Hepatocyte (in vitro differentiated cells): ENCODE measurements around the gene OSMR. TPM values are rescaled to one million over a fixed set of nuclear protein-coding genes. Genes with fewer than 3 reads are reported as not detected.

Source experiments
- DNase-seq: peaks from one replicate; pipeline ENCODE4 v3.0.0-alpha.2; 2016; ENCODE audit warnings: low spot score
- H2AFZ ChIP-seq: fragments of 200-600 bp; sonication (generic); 2 replicates; pipeline ENCODE4 v1.6.0; 2016; ENCODE audit warnings: antibody characterized with exemption, mild to moderate bottlenecking
- H3K27ac ChIP-seq: fragments of 200-600 bp; sonication (generic); 2 replicates; pipeline ENCODE4 v1.5.1; 2016; ENCODE audit warnings: mild to moderate bottlenecking
- H3K27me3 ChIP-seq: fragments of 200-600 bp; sonication (generic); 2 replicates; pipeline ENCODE4 v1.6.1; 2016
- H3K36me3 ChIP-seq: fragments of 200-600 bp; sonication (generic); replicated peaks from 2 replicates; pipeline ENCODE4 v1.5.1; 2016; ENCODE audit warnings: low read depth; ENCODE audit not compliant: insufficient read depth
- H3K4me1 ChIP-seq: fragments of 200-600 bp; sonication (generic); 2 replicates; pipeline ENCODE4 v1.5.1; 2016; ENCODE audit warnings: mild to moderate bottlenecking, moderate library complexity; ENCODE audit not compliant: insufficient read depth
- H3K4me2 ChIP-seq: fragments of 200-600 bp; sonication (generic); 2 replicates; pipeline ENCODE4 v1.6.0; 2016
- H3K4me3 ChIP-seq: fragments of 200-600 bp; sonication (generic); 2 replicates; pipeline ENCODE4 v1.5.1; 2016; ENCODE audit warnings: mild to moderate bottlenecking
- H3K79me2 ChIP-seq: fragments of 200-600 bp; sonication (generic); 2 replicates; pipeline ENCODE4 v1.6.0; 2017; ENCODE audit warnings: mild to moderate bottlenecking
- H3K9me2 ChIP-seq: fragments of 200-600 bp; sonication (generic); replicated peaks from 2 replicates; pipeline ENCODE4 v1.6.0; 2017; ENCODE audit warnings: mild to moderate bottlenecking; ENCODE audit not compliant: insufficient read depth
- H3K9me3 ChIP-seq: fragments of 200-600 bp; sonication (generic); 2 replicates; pipeline ENCODE4 v1.5.1; 2016; ENCODE audit warnings: low read depth, mild to moderate bottlenecking
- H4K20me1 ChIP-seq: fragments of 200-600 bp; sonication (generic); 2 replicates; pipeline ENCODE4 v1.6.0; 2016; ENCODE audit warnings: mild to moderate bottlenecking; ENCODE audit not compliant: insufficient read depth, poor library complexity, severe bottlenecking
- CTCF ChIP-seq: fragments of 200-600 bp; sonication (generic); IDR thresholded peaks from 2 replicates; pipeline ENCODE4 v1.5.1; 2016; ENCODE audit warnings: antibody characterized with exemption, mild to moderate bottlenecking; ENCODE audit not compliant: poor library complexity
- EZH2 ChIP-seq: fragments of 200-600 bp; sonication (generic); IDR thresholded peaks from 2 replicates; pipeline ENCODE4 v1.6.1; 2016; ENCODE audit warnings: antibody characterized with exemption, mild to moderate bottlenecking, borderline replicate concordance
- EZH2phosphoT487 ChIP-seq: fragments of 200-600 bp; sonication (generic); IDR thresholded peaks from one replicate; pipeline ENCODE4 v1.6.1; 2018; ENCODE audit warnings: antibody characterized with exemption, mild to moderate bottlenecking, low read depth, moderate library complexity; ENCODE audit not compliant: unreplicated experiment, severe bottlenecking
- WGBS: methylation state at CpG from one replicate; pipeline ENCODE4 v1.1.6; 2016; ENCODE audit warnings: low lambda C conversion rate; ENCODE audit errors: missing lambda C conversion rate; 5-methylcytosine and 5-hydroxymethylcytosine counted together
- polyA plus RNA-seq: library from polyadenylated mRNA; unstranded; fragments of >200 nt; fragmentation: Nextera tagmentation; extraction: Ambion mirVana; gene quantifications from 2 replicates; pipeline ENCODE4 v1.2.1, GENCODE V29; 2016
- total RNA-seq: library from RNA; depleted of rRNA; stranded (reverse); fragments of >200 nt; gene quantifications from 2 replicates; pipeline ENCODE4 v1.2.3, GENCODE V29; 2014

OSMR gene
- total RNA-seq (17.6 and 19.4 TPM in 2 replicates), polyA plus RNA-seq (13.2 and 15.1 TPM in 2 replicates)

- H3K9me3 ChIP-seq: no peaks in the 10 kb centered on the region
- H3K4me3 ChIP-seq: peak within 1 kb of the TSS; percentile 96
- TF ChIP-seq CTCF: no peak
- TF ChIP-seq EZH2phosphoT487: no peak
- TF ChIP-seq EZH2: no peak
- peaks cover 37% of the 10 kb centered on the region for H3K79me2 ChIP-seq
- H3K27me3 ChIP-seq: peaks cover 18% of the 10 kb centered on the region
- peak within 1 kb of the TSS; percentile 93 for H2AFZ ChIP-seq
- no peaks in the 10 kb centered on the region for H3K36me3 ChIP-seq
- no peaks in the 10 kb centered on the region for H4K20me1 ChIP-seq
- H3K9me2 ChIP-seq: no peaks in the 10 kb centered on the region
- H3K27ac ChIP-seq: peak within 1 kb of the TSS; percentile 94
- 2% methylated on average over 78 of the region's 89 CpGs for WGBS
- H3K4me1 ChIP-seq: no peaks in the 10 kb centered on the region
- DNase-seq: peak; percentile 89
- peak within 1 kb of the TSS; percentile 85 for H3K4me2 ChIP-seq
Observed at GRCh38 chr5:38845526-38846378, at the start of gene OSMR. TSS of gene OSMR (plus strand) at chr5:38846012. CDS start at chr5:38869045, 23,033 bp downstream.

GRCh38 chr5:38796742-38797108 is 49.1 kb upstream of the OSMR start:
- H2AFZ ChIP-seq: no peak overlapping the region
- no peak for DNase-seq
- no peaks in the 10 kb centered on the region for H3K4me1 ChIP-seq
- no peaks in the 10 kb centered on the region for H3K27me3 ChIP-seq
- TF ChIP-seq CTCF (no peak), EZH2 (no peak), EZH2phosphoT487 (no peak)
- no peaks in the 10 kb centered on the region for H3K79me2 ChIP-seq
- no peaks in the 10 kb centered on the region for H3K9me3 ChIP-seq
- H3K9me2 ChIP-seq: no peaks in the 10 kb centered on the region
- H4K20me1 ChIP-seq: no peaks in the 10 kb centered on the region
- H3K27ac ChIP-seq: no peak overlapping the region
- no peaks in the 10 kb centered on the region for H3K36me3 ChIP-seq
- H3K4me3 ChIP-seq: no peak overlapping the region
- H3K4me2 ChIP-seq: no peak overlapping the region

DNA sequence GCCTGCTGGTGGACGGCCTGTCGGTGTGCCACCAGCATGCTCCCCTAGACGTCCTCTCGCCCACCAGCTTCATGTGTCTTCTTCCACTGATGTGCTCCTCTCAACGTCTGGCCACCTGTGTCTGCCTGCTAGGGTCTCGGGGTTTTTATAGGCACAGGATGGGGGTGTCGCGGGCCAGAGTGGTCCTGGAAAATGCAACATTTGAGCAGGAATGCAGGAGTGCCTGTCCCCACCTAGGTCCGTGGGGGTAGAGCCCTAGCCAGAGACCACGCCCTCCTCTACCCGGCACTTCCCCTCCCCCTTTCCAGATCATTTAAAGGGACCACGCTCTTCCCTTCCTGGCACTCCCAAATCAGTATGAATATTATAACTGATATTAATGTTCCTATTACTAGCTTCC is 48.0 kb upstream of the OSMR start:
- no peaks in the 10 kb centered on the region for H3K9me2 ChIP-seq
- H3K36me3 ChIP-seq: no peaks in the 10 kb centered on the region
- no peak overlapping the region for H3K4me2 ChIP-seq
- H3K9me3 ChIP-seq: no peaks in the 10 kb centered on the region
- H3K27ac ChIP-seq: no peak overlapping the region
- DNase-seq: no peak
- 78% methylated on average over 12 of the region's 12 CpGs for WGBS
- H3K27me3 ChIP-seq: no peaks in the 10 kb centered on the region
- TF ChIP-seq CTCF (no peak), EZH2 (no peak), EZH2phosphoT487 (no peak)
- no peaks in the 10 kb centered on the region for H3K79me2 ChIP-seq
- H3K4me3 ChIP-seq: no peak overlapping the region
- H2AFZ ChIP-seq: no peak overlapping the region
- no peaks in the 10 kb centered on the region for H3K4me1 ChIP-seq
- no peaks in the 10 kb centered on the region for H4K20me1 ChIP-seq
